Posterior cingulate gyrus (tissue), 11 donors: ENCODE results near the gene GSTM1.

ENCODE experiments used
- DNase-seq, 10 donors: peaks; one replicate each; pipeline versions ENCODE4 v3.0.0 to v3.0.0-alpha.2; 2020 to 2021; ENCODE audit warnings: mixed read lengths in 3 of 10
- intact Hi-C: fragments of 100-400 bp; cut with DNase I; formaldehyde crosslinking; loops from one replicate; pipeline ENCODE4 v1.15.1; 2023

Gene GSTM1

GRCh38 chr1:109724933-109725332 lies 37.3 kb downstream of the GSTM1 start:
- intact Hi-C loops: no loop called here
- DNase-seq: no peak

DNA sequence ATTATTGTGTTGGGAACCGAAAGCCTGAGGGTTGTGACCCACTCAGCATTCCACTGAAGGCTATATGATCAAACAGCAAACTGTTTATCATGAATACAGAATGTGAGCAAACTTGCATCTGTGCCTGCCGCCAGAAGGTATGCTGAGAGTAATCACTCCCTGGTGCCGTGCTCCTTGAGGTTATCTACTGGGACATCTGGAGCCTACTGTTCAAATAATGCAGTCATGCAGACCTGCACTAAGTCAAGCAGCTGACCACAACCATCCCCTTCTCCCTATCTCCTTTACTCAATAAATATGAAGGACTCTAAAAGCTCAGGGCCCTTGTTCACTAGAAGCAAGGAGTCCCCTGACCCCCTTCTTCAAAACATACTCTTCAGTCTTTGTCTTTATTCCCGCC lies 37.9 kb downstream of the GSTM1 start:
- intact Hi-C loops: no loop called here
- no peak for DNase-seq

DNA sequence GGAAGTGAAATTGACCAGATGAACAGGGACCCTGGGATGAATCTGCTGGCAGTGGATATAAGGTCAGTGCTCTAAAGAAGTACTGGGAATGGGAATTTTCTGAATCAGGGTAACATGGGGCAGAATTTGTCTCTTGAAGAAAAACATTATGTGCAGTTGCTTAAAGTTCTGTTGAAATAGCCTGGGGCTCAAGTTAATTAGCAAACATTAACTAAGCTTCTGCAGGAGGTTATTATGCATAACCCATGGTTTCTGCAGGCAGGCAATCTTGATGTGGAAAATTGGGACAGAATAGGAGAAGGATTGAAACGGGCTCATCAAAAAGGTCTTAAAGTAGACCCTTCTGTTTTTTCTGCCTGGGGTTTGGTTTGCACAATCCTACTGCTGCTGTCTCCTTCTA lies 38.4 kb downstream of the GSTM1 start:
- intact Hi-C loops: no loop called here
- no peak for DNase-seq

GRCh38 chr1:109726728-109727373 lies 39.2 kb downstream of the GSTM1 start:
- intact Hi-C loops: no loop called here
- no peak for DNase-seq

DNA sequence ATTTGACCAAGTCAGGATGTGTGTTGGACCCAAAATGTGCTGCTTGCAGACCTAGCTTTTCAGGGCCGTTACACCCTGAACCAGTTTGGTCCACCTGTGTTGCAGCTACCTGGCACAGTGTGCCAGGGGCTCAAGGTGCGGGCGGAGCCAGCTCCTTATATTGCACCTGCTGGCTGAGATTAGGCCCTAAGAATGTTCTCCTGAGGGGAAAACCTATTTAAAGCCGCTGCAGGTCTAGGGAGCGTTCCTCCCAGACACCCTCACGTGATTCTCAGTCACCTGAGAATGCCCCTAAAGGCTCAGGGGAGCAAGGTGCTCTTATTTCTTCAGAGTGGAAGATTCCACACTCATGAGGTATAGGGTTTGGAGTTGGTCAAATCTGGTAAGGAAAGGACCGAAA lies 41.3 kb downstream of the GSTM1 start:
- DNase-seq: no peak
- intact Hi-C loops: no loop called here

GRCh38 chr1:109730666-109731065 lies 43.0 kb downstream of the GSTM1 start:
- intact Hi-C loops: no loop called here
- DNase-seq: no peak

- DNase-seq: no peak
- intact Hi-C loops: no loop called here
Measured at GRCh38 chr1:109732390-109732881, 44.8 kb downstream of the GSTM1 start.

GRCh38 chr1:109733236-109733870 lies 45.7 kb downstream of the GSTM1 start:
- intact Hi-C loops: no loop called here
- no peak for DNase-seq

- intact Hi-C loops: no loop called here
- peak; percentile 68 to 97 (median 86) for DNase-seq
Measured at GRCh38 chr1:109739738-109740614, 52.4 kb downstream of the GSTM1 start.

- peak in 2 of 10 donors; percentile 59 to 86 for DNase-seq
- intact Hi-C loops: no loop called here
Measured at GRCh38 chr1:109740615-109741373, 53.2 kb downstream of the GSTM1 start, which contains the start of gene GSTM3. Gene GSTM3 (minus strand): TSS chr1:109741038. CDS start chr1:109740287, 751 bp downstream.
